Neural progenitor cell (in vitro differentiated cells): ENCODE data around the gene PPP6C.

Experiments
- CTCF ChIP-seq: fragments of 200-600 bp; sonication (generic); IDR thresholded peaks from 2 replicates; pipeline ENCODE4 v1.5.1; 2017; ENCODE audit warnings: antibody characterized with exemption, mild to moderate bottlenecking
- EZH2 ChIP-seq: fragments of 200-600 bp; sonication (generic); IDR thresholded peaks from 2 replicates; pipeline ENCODE4 v1.6.1; 2017; ENCODE audit warnings: antibody characterized with exemption, mild to moderate bottlenecking, moderate library complexity
- EZH2phosphoT487 ChIP-seq: fragments of 200-600 bp; sonication (generic); IDR thresholded peaks from 2 replicates; pipeline ENCODE4 v1.6.1; 2017; ENCODE audit warnings: antibody characterized with exemption

DNA sequence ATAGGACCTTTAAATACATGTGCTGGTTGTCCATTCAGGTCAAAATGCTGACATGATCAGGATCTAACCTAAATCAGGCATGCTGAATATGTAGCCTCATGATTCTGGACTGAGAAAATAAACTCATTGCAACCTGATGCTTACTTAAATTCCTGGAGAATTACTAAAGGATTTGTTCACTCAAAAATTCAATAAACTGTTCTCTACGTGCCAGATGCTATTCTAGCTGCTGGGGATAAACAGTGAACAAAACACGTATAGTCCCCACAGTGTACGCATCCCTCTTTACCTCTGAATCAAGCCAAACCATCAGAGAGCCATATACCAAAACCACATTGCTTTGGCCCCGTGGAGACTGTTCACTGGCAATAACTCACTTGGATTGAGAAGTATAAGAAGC, 52.4 kb downstream of the PPP6C start:
- TF ChIP-seq EZH2 (no peak), CTCF (no peak), EZH2phosphoT487 (no peak)
